Liver (tissue), 3 donors: ENCODE results near the gene INO80.

Experiments
- ATF3 ChIP-seq: IDR thresholded peaks from 2 replicates; pipeline ENCODE4 v1.6.1; 2016; ENCODE audit warnings: antibody characterized with exemption
- CTCF ChIP-seq: fragments of 150-350 bp; IDR thresholded peaks from 2 replicates; pipeline ENCODE4 v1.5.1; 2017; ENCODE audit warnings: improper control_type of control experiment, low read depth, low read length; ENCODE audit not compliant: missing input control
- FOXA1 ChIP-seq: IDR thresholded peaks from 2 replicates; pipeline ENCODE4 v1.6.1; 2016; ENCODE audit warnings: antibody characterized with exemption
- GABPA ChIP-seq, 2 donors: IDR thresholded peaks in 1 of 2; conservative IDR thresholded peaks in 1 of 2; 2 replicates each; pipeline ENCODE4 v1.6.1; 2016; ENCODE audit warnings: antibody characterized with exemption in 2 of 2, mild to moderate bottlenecking in 1 of 2, moderate library complexity in 1 of 2
- JUND ChIP-seq, 2 donors: IDR thresholded peaks; 2 replicates each; pipeline ENCODE4 v1.6.1; 2016; ENCODE audit warnings: antibody characterized with exemption in 2 of 2
- MAX ChIP-seq: IDR thresholded peaks from 2 replicates; pipeline ENCODE4 v1.6.1; 2016; ENCODE audit warnings: antibody characterized with exemption
- REST ChIP-seq: IDR thresholded peaks from 2 replicates; pipeline ENCODE4 v1.6.1; 2016; ENCODE audit warnings: antibody characterized with exemption, mild to moderate bottlenecking
- RXRA ChIP-seq, 2 donors: IDR thresholded peaks; 2 replicates each; pipeline ENCODE4 v1.6.1; 2017 to 2018; ENCODE audit warnings: antibody characterized with exemption in 2 of 2, mild to moderate bottlenecking in 1 of 2
- SP1 ChIP-seq: IDR thresholded peaks from 2 replicates; pipeline ENCODE4 v1.6.1; 2018; ENCODE audit warnings: antibody characterized with exemption, mild to moderate bottlenecking
- TAF1 ChIP-seq: conservative IDR thresholded peaks from 2 replicates; pipeline ENCODE4 v1.6.1; 2016; ENCODE audit warnings: antibody characterized with exemption, mild to moderate bottlenecking
- ZBTB33 ChIP-seq: IDR thresholded peaks from 2 replicates; pipeline ENCODE4 v1.6.1; 2016; ENCODE audit warnings: antibody characterized with exemption
- donor health status: healthy.
- donor health status: healthy.

- TF ChIP-seq CTCF (no peak), FOXA1 (no peak), REST (no peak), RXRA (IDR thresholded peaks at IDR 0.05) (no peak), SP1 (no peak), JUND (IDR thresholded peaks at IDR 0.05) (no peak), MAX (no peak), ATF3 (no peak), TAF1 (no peak), GABPA (IDR thresholded peaks at IDR 0.05 in 1 of 2, conservative IDR thresholded peaks at IDR 0.05 in 1 of 2) (no peak), ZBTB33 (no peak)
Measured at GRCh38 chr15:41128174-41128902, 12.3 kb upstream of the INO80 start.
